Stimulated activated CD4-positive, alpha-beta T cell treated with anti-CD3 and anti-CD28 coated beads, Interleukin-15, amount 100 ng/mL, for 1 hour (primary cell): ENCODE data around the gene STRAP.
"Not testable (repeated sequence)": the region's sequence is repeated elsewhere in the genome, so short reads cannot be mapped to it uniquely, and the experiment has no call there.

ENCODE experiments used
- DNase-seq, 2 donors: peaks; one replicate each; pipeline ENCODE4 v3.0.0-alpha.2; 2020; ENCODE audit warnings: low read depth in 1 of 2, low spot score in 1 of 2

STRAP gene

DNA sequence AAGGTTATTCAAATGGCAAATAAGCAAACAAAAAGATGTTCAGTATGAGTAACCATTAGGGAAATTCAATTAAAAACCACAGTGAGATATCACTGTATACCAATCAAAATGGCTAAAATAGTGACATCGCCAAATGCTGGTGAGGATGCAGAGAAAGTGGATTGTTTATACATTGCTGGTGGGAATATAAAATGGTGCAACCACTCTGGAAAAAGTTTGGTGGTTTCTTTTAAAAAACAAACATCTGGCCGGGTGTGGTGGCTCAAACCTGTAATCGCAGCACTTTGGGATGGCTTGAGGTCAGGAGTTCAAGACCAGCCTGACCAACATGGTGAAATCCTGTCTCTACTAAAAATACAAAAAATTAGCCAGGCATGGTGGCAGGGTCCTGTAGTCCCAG lies 14.0 kb upstream of the STRAP start:
- DNase-seq, result no peak

DNA sequence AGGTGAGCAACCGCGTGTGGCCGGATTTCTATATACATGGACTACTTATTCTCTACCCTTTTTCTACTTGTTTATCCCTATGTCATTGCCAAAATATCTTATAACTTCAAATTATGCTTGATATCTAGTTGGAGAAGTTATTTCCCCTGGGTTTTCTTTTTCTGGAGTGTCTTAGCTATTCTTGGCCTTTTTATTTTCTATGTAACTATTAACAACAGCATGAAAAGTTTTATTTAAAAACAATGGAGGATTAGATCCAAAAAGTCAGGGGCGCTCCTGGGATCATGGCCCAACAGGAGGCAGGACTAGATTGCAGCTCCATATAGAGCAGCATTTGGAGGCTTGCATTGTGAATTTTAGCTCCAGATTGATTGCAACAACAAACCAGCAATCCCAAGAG lies 8.6 kb upstream of the STRAP start:
- DNase-seq, result no peak

DNA sequence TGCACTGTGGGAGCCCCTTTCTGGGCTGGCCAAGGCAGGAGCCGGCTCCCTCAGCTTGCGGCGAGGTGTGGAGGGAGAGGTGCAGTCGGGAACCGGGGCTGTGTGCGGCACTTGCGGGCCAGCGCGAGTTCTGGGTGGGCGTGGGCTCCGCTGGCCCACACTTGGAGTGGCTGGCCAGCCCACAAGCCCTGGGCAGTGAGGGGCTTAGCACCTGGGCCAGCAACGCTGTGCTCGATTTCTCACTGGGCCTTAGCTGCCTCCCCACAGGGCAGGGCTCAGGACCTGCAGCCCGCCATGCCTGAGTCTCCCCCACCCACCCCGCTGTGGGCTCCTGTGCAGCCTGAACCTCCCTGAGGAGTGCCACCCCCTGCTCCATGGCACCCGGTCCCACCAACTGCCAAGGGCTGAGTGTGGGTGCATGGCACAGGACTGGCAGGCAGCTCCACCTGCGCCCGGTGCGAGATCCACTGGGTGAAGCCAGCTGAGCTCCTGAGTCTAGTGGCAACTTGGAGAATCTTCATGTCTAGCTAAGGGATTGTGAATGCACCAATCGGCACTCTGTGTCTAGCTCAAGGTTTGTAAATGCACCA lies 7.5 kb upstream of the STRAP start:
- DNase-seq, result not testable (repeated sequence)

DNA sequence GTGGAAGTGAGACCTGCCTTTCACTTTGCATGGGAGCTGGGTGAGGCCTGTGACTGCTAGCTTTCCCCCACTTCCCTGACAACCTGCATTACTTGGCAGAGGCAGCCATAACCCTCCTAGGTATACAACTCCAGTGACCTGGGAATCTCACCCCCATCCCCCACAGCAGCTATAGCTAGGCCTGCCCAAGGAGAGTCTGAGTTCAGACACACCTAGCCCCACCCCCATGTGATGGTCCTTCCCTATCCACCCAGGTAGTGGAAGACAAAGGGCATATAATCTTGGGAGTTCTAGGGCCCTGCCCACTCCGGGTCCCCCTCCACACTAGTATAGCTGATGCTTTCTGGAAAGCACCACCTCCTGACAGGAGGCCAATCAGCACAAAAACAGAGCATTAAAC lies 6.3 kb upstream of the STRAP start:
- DNase-seq, result no peak

DNA sequence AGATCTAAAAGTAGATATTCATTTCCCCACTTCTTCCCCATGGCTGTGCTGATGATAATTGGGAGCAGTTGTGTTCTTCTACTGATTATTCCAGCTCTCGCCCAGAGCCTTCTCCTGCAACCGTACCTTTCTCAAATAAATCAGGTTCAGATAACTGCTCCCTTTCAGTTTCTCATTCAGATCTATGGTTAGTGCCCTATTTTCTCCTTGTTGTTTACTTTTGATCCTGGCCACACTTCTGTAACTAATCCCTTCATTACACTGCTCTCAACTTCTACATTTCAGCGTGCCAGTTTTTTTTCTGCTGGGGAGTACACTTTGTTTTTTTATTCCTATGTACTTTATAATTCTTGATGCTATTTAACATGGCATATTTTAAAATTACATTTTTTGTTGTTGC lies 2.8 kb upstream of the STRAP start:
- DNase-seq, result no peak

DNA sequence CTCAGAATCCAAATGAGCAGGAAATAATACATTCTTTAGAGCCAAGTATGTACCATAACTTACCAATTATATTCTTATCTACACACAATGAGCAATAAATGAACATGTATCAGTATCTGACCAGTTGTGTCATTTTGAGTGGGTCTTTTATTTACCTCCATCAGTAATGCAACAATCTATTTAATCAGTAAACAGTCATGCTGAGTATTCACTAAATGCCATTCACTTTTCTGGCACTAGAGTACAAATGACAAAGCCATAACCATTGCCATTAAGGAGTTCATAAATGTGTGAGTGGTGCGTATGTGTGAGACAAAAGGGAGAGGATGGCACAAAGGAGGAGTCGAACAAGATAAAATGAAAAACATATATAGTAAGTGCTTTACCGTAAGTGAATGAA lies 1.5 kb upstream of the STRAP start:
- no peak for DNase-seq

DNA sequence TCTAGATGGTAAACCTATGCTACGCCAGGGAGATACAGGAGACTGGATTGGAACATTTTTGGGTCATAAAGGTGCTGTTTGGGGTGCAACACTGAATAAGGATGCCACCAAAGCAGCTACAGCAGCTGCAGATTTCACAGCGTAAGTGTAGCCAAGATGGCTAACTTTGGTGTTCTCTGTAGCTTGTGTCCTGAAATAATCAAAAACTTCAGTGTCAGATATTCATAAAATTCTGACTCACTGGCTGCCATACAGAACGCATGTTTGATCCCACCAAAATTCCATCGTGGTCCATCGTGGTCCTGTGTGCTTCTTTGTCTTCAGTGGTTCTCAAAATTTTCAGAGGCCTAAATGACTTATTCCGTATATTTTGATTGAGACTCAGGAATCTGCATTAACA lies 1.3 kb downstream of the STRAP start:
- DNase-seq, result no peak

DNA sequence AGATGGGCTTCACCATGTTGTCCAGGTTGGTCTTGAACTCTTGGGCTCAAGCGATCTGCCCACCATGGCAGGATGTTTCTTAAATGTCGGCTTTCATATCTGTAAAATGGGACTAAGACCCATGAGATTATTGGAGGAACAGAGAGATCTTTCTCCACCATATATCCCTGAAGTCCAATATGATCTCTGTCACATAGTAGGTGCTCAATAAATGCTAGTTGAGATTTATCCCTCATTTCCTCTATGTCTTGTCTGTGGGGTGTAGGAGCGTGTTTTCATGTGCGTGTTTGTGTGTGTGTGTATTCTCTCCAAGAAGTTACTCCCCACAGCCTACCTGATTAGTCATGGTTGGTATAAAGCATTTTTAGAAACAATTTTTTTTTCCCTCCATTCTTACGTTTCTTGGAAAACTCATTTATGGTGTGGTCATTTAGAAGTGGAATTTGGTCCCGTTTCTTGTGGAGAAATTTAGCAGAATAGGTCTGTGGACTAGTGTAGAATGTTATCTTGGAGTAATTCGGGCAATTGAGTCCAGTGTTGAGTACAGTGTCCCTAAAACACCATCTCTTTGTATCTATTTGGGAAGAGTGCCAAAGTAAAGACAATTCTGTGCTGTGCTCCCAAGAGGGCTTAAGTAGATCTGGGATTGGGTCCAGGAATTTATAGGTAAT lies 4.3 kb downstream of the STRAP start:
- no peak for DNase-seq

DNA sequence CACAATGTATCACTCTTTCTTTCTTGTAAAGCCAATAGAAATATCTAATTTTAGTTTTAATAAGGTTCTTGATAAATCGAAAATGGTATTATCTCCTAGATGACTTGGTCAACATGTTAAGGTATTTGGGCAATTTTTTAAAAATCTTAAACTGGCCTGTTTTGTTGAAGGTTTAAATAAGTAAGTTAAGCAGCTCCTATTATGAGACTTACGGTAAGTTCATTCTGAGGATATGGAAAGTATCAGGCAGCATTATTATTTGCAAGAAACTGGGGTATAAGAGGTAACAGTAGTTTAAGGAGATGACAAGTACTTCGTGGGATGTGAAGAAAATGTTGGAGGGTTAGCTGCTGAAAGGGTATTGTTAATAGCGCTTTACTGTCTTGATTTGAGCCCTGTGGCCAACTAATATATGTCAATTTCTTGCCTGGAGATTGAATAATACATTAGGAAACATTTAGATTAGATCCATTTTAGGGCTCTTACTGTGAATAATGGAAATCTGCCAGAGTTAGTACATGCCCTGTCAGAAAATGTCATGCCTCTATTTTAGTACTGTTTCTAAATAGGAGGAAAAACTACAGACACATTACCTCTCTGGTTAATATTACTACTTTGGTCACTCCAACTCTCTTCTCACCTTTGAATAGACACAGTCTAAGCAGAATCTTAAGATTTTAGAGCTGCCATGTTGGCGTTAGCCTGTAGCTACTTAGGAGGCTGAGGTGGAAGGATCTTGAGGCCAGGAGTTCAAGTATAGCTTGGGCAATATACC lies 5.0 kb downstream of the STRAP start:
- no peak for DNase-seq

DNA sequence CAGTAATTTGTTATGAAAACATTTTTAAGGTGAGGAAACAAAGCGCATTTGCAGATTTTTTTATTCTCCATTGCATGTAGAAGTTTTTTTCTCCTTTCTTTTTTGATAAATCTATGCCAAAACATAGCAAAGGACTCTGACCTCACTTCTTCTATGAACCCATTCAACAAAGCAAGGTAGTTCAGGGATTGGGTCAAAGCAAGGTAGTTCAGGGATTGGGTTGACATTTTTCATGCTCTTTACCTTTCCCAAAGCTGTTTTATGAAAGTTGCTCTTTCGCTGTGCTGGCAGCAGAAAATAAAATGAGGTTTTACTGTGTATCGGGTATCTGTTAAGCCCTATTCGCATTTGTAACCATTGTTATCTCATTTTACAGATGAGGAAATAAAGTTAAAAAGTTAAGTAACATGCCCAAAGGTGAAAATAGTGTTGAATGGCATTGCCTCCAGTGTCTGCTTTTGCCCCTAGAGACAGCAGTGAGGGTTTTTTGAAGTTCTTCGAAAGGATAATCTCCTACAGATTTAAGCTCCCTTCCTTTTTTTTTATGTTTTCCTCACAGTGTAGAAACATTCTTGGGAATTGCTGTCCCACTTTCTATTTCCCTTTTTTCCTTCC lies 10.6 kb downstream of the STRAP start:
- DNase-seq, result no peak

DNA sequence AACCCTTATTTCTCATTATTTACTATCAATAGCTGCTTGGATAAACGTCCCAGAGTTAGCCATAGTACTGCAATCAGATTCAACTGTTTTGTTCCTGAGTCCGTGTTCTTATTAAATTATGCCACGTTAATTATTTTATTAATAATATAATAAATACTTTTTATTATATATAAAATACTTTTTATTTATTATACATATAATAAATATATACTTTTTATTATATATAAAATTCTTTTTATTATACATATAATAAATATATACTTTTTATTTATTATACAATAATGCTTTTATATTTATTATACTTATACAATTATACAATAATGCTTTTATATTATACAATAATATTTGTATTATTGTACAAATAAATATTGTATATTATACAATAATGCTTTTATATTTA lies 11.1 kb downstream of the STRAP start:
- no peak for DNase-seq

DNA sequence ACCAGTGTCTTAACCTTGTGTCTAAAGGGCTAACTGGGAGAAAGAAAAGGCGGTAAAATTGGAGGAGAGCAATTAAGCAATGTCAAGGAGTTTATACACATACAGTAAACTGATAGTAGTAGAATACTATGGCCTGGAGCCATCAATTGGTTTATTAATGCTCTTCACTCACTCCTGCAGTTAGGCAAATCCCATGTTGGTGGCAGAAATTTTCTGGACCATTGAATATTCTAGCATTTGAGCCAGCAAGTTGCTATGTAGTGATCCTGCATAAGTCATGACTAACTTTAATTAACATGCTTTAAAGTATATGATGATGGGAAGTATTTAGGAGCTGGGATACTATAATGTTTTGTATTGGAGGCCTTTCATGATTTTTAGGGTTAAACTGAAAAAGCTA lies 14.7 kb downstream of the STRAP start:
- no peak for DNase-seq

DNA sequence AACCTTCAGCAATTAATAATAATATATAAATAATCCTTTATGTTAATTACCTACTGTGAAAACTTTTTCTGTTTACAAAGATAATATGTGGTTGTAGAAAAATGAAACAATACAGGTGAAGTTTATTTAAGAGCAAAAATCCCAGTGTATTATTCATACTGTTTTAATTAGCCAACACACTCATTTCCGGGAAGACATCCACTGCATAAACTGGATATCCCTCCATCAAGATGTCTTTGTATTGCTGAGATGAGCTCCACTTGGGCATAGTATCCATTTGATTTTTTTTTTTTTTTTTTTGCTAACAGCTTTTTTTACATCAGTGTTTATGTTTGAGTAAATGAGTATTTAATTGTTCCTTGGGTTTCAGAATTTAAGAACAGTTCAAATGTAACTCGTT lies 15.2 kb downstream of the STRAP start:
- DNase-seq, result no peak

DNA sequence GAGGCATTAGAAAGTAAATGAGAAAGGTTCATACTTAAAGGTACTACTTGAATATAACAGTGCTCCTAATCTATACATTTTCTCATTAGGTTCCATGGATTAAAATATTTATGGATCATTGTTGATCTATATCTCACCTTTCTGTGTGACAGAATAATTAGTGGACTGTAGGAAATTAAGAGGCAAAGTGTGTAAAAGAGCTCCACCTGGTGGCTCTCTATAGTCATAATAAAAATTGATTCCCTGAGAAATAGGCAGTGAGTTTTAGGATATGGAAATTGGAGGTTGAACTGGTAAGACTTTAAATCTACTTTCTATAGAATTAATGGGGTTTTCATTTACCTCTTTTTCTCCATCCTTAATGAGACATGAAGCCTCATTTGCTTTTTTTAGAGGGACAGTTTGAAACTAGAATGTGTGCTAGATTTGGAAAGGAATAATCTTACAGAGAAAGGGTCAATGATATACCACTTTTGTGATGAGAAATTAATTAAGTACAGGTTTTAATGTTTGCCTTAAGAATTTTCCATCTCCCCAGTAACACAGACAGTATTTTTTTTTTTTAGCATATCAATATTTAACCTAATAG lies 17.2 kb downstream of the STRAP start:
- DNase-seq, result no peak

DNA sequence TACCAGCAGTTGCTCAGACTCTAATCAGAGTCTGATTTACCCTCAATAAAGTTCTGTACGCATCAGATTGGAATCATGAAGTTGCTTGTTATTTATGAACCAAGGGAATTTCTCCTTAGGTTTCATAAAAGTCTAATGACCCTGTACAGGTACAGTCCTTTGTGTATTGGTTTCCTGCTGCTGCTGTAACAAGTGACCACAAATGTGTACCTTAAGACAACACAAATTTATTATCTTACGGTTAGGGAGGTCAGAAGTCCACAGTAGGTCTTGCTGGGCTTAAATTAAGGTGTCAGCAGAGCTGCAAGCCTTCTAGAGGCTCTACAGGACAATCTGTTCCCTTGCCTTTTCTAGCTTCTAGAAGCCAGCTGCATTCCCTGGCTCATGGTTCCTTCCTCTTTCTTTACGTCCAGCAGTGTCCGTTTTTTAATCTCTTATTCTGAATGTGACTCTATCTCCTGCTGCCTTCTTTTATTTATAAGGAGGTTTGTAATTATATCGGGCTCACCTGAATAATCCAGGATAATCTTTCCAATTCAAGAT lies 22.3 kb downstream of the STRAP start:
- DNase-seq, result no peak

DNA sequence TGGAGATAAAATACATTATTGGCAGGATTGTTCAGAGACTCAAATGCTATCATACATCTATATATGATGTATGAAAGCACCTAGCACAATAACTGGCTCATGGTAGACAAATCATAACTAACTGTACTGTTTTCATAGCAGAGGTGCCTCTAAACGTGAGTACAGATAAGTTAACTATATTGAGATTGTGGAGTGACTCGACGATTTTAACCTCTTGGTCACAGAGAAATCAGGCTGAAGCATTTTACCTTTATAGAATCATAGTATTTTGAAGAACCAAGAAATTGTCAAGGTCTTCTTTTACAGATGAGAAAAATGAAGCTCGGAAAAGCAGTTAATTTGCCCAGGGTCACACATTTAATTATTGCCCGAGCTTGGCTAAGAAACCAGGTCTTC lies 28.3 kb downstream of the STRAP start:
- no peak for DNase-seq

DNA sequence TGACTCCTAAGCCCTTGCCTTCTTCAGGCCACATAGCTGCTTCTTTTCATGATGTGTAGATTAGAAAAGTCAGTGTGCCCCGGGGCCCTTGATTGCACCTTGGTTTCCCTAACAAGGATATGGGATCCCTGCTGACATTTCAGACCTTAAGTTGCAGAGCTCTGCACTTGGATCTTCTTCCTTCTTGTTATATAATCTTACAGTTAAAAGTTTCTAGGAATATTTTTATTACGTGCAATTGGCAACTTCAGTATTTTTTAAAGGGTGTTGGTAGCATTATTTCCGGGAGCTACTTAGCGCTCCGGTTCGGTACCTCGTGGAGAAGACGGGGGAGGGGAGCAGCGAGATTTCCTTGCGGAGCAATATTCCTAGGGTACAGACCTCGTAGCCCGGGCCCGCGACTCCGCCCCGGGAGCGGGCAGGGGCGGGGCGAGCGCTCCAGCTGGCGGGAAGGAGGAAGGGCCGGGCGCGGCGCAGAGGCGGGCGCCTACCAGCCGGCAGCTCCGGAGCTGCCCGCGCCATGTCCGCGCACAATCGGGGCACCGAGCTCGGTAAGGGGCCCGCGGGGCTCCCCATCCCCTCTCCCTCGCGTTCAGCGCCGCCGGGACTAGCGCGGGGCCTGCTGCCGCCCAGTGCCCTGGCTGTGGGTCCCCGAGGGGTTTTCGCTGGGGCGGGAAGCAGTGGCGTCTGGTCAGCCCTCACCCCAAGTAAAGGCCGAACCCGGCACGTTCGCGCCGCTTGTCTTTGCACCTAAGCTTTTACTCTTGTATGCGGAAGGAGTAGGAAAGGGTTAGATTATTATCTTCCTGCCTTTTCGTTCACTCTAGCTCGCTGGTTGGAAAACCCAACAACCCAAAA lies 28.9 kb downstream of the STRAP start, which contains the start of gene DERA:
DERA (plus strand) TSS at position 469 of the 858 bp plus-strand sequence; CDS start at position 521, 52 bp downstream.
- DNase-seq, result peak; percentile 21 to 47

DNA sequence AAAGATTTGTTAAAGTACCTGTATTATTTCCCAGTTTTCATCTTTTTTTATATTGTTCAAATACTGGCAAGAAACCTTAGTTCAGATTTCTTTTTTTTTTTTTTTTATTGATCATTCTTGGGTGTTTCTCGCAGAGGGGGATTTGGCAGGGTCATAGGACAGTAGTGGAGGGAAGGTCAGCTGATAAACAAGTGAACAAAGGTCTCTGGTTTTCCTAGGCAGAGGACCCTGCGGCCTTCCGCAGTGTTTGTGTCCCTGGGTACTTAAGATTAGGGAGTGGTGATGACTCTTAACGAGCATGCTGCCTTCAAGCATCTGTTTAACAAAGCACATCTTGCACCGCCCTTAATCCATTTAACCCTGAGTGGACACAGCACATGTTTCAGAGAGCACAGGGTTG lies 29.7 kb downstream of the STRAP start:
- DNase-seq, result not testable (repeated sequence)

DNA sequence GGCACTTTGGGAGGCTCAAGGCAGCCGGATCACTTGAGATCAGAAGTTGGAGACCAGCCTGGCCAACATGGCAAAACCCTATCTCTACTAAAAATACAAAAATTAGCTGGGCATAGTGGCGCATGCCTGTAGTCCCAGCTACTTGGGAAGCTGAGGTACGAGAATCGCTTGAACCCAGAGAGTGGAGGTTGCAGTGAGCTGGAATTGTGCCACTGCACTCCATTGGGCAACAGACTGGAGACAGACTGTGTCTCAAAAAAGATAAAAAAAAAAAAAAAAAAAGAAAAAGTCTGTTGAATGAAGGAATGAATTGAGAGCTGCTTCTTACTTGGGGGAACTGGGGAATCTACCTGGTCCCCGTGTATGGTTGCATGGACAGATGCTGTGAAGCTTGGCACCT lies 31.9 kb downstream of the STRAP start:
- not testable (repeated sequence) for DNase-seq

DNA sequence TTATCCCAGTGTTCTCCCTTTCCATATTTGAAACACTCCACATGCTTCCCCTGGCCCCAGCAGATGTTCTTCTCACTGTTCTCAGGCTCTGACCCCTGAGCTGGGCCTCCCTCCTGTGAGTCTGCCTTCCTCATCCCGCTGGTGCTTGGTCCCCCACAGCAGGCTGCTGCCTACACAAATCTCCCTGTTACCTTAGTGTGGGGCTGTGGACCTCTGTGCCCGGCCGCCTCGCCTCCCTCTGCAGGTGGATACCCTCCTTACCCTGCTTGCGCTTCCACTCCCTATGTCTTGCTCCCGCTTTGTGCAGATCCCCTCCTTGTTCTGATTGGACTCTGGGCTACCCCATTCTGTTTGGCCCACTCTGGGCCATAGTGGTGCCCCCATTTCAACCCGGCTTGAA lies 35.9 kb downstream of the STRAP start:
- DNase-seq, result no peak
